ENCODE measurements around the gene STIP1.

STIP1 gene

GRCh38 chr11:64230985-64231365, 45.0 kb downstream of the STIP1 start:
- TF ChIP-seq ZBTB7A (IDR thresholded peaks at IDR 0.05; ENCODE audit: low read depth) = no peak
- no peak for TF ChIP-seq CEBPB (IDR thresholded peaks at IDR 0.05)
- TF ChIP-seq EGR1 (IDR thresholded peaks at IDR 0.05) = no peak

DNA sequence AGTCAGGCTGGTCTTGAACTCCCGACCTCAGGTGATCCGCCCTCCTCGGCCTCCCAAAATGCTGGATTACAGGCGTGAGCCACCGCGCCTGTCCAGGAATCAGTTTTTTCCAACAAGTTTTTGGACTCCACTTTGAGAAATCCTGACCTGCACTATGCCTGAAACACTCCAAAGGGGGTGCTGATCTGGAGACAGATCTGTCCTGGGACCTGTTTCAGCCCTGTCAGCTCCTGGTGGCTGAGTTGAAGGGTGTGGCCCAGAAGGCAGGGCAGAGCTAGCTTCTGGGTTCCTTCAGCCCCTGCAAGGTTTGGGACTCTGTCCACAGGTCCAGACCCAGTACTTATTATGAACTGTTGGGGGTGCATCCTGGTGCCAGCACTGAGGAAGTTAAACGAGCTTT, 45.6 kb downstream of the STIP1 start:
- TF ChIP-seq CEBPB (IDR thresholded peaks at IDR 0.05) (no peak), USF1 (IDR thresholded peaks at IDR 0.05) (no peak), EGR1 (IDR thresholded peaks at IDR 0.05) (no peak), TCF12 (IDR thresholded peaks at IDR 0.05; ENCODE audit: low read depth) (no peak), TEAD4 (IDR thresholded peaks at IDR 0.05) (no peak), NFIC (IDR thresholded peaks at IDR 0.05) (no peak), TAF1 (IDR thresholded peaks at IDR 0.05; ENCODE audit: low read depth) (no peak), ZBTB7A (IDR thresholded peaks at IDR 0.05; ENCODE audit: low read depth) (no peak), EP300 (IDR thresholded peaks at IDR 0.05; ENCODE audit: borderline replicate concordance) (no peak)
- TF ChIP-seq, protein P1, sequence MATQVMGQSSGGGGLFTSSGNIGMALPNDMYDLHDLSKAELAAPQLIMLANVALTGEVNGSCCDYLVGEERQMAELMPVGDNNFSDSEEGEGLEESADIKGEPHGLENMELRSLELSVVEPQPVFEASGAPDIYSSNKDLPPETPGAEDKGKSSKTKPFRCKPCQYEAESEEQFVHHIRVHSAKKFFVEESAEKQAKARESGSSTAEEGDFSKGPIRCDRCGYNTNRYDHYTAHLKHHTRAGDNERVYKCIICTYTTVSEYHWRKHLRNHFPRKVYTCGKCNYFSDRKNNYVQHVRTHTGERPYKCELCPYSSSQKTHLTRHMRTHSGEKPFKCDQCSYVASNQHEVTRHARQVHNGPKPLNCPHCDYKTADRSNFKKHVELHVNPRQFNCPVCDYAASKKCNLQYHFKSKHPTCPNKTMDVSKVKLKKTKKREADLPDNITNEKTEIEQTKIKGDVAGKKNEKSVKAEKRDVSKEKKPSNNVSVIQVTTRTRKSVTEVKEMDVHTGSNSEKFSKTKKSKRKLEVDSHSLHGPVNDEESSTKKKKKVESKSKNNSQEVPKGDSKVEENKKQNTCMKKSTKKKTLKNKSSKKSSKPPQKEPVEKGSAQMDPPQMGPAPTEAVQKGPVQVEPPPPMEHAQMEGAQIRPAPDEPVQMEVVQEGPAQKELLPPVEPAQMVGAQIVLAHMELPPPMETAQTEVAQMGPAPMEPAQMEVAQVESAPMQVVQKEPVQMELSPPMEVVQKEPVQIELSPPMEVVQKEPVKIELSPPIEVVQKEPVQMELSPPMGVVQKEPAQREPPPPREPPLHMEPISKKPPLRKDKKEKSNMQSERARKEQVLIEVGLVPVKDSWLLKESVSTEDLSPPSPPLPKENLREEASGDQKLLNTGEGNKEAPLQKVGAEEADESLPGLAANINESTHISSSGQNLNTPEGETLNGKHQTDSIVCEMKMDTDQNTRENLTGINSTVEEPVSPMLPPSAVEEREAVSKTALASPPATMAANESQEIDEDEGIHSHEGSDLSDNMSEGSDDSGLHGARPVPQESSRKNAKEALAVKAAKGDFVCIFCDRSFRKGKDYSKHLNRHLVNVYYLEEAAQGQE (IDR thresholded peaks at IDR 0.05; ENCODE audit: low read depth) = no peak

DNA sequence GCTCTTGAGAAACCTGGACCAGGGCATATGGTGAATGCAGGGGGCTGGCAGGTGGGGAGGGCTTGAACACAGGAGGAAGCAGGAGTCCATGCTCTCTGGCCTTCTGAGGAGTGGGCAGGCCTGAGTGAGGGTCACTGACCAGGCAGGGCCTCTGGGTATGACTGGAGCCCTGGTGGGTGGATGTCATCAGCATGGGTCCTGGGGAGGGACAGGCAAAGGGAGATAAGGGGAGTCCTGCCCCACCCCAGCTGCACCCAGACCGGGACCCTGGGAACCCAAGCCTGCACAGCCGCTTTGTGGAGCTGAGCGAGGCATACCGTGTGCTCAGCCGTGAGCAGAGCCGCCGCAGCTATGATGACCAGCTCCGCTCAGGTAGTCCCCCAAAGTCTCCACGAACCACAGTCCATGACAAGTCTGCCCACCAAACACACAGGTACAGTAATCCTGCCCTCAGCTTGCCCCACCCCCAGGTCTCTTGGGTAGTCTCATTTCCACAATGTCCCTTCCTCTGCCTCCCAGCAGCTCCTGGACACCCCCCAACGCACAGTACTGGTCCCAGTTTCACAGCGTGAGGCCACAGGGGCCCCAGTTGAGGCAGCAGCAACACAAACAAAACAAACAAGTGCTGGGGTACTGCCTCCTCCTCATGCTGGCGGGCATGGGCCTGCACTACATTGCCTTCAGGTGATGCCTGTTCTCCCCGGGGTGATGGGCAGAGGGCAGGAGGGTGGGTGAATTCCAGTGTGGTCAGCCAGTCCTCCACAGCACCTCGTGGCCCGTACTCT, 46.4 kb downstream of the STIP1 start:
- no peak for TF ChIP-seq ZBTB7A (IDR thresholded peaks at IDR 0.05; ENCODE audit: low read depth)
- TF ChIP-seq EGR1 (IDR thresholded peaks at IDR 0.05) = no peak
- TF ChIP-seq, protein P1 (IDR thresholded peaks at IDR 0.05; ENCODE audit: low read depth) = no peak
- no peak for TF ChIP-seq TEAD4 (IDR thresholded peaks at IDR 0.05)
- no peak for TF ChIP-seq MAX (IDR thresholded peaks at IDR 0.05)
- no peak for TF ChIP-seq NFIC (IDR thresholded peaks at IDR 0.05)
- TF ChIP-seq RAD21 (IDR thresholded peaks at IDR 0.05; ENCODE audit: low read depth) = no peak
- TF ChIP-seq TCF12 (IDR thresholded peaks at IDR 0.05; ENCODE audit: low read depth) = no peak
- TF ChIP-seq YY1 (IDR thresholded peaks at IDR 0.05; ENCODE audit: low read depth) = no peak
- no peak for TF ChIP-seq FOXM1 (IDR thresholded peaks at IDR 0.05; ENCODE audit: borderline replicate concordance, low read depth)
- TF ChIP-seq CEBPB (IDR thresholded peaks at IDR 0.05) = no peak
- no peak for TF ChIP-seq CREB1 (IDR thresholded peaks at IDR 0.05; ENCODE audit: low read depth)
- no peak for TF ChIP-seq TAF1 (IDR thresholded peaks at IDR 0.05; ENCODE audit: low read depth)
- no peak for TF ChIP-seq USF1 (IDR thresholded peaks at IDR 0.05)
- no peak for TF ChIP-seq EP300 (IDR thresholded peaks at IDR 0.05; ENCODE audit: borderline replicate concordance)

DNA sequence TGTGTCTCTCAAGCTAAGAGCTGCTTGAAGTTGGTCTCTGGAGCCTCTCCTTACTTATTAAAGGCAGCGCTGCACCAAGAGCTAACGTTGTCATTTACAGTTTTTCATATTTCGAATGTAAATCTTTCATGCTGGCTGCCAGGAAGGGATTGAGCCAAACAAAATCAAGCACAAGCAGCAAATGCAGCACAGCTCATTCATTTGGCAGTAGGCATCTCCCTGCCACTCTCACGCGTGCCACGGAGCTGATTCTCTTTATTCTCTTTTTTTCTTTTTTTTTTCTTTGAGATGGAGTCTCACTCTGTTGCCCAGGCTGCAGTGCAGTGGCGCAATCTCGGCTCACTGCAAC, 47.0 kb downstream of the STIP1 start:
- TF ChIP-seq EGR1 (IDR thresholded peaks at IDR 0.05) (no peak), TEAD4 (IDR thresholded peaks at IDR 0.05) (no peak), ZBTB7A (IDR thresholded peaks at IDR 0.05; ENCODE audit: low read depth) (no peak), MAX (IDR thresholded peaks at IDR 0.05) (no peak), FOXM1 (IDR thresholded peaks at IDR 0.05; ENCODE audit: borderline replicate concordance, low read depth) (no peak), CEBPB (IDR thresholded peaks at IDR 0.05) (no peak), YY1 (IDR thresholded peaks at IDR 0.05; ENCODE audit: low read depth) (no peak)

DNA sequence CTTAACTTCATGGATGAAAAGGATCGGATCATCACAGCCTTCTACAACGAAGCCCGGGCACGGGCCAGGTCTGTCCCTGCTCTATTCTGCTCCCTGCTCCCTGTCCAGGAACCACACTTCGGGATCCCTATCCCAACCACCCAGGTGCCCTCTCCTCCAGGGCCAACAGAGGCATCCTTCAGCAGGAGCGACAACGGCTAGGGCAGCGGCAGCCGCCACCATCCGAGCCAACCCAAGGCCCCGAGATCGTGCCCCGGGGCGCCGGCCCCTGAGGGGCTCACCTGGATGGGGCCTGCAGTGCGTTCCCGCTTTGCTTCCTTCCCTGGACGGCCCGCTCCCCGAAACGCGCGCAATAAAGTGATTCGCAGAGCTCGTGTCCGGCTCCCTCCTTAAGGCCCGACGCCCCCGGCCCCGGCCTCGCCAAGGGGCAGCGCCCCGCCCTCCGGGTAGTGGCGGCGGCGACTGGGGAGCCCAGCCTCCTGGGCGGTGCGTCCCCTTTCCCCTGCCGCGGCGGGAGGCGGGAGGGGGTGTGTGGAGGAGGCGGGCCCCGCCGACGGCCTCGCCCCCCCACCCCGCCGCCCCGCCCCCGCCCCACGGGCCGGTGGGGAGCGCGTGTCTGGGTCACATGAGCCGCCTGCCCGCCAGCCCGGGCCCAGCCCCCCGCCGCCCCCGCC, 48.1 kb downstream of the STIP1 start, which contains the start of gene VEGFB:
Gene VEGFB (plus strand): TSS at position 672 of the 674 bp plus-strand sequence. CDS start 250 bp downstream, outside the sequence.
- peak; percentile 28; the same call in 1 of the 2 replicates for TF ChIP-seq MAX (IDR thresholded peaks at IDR 0.05)
- peak; percentile 74 for TF ChIP-seq USF1 (IDR thresholded peaks at IDR 0.05)
- TF ChIP-seq NFIC (IDR thresholded peaks at IDR 0.05) = no peak
- TF ChIP-seq TCF12 (IDR thresholded peaks at IDR 0.05; ENCODE audit: low read depth) = 0 out of 2 replicates have a peak, but pooled peaks have one; percentile 26
- TF ChIP-seq TAF1 (IDR thresholded peaks at IDR 0.05; ENCODE audit: low read depth) = no peak
- TF ChIP-seq ZBTB7A (IDR thresholded peaks at IDR 0.05; ENCODE audit: low read depth) = peak; percentile 96

All from Ishikawa (cell line).